Epithelial cell of esophagus (primary cell): ENCODE measurements around the gene PMEPA1.

ENCODE experiments used
- DNase-seq: peaks from one replicate; pipeline ENCODE4 v3.0.0; 2010; ENCODE audit warnings: low read depth
- H3K4me3 ChIP-seq: 2 replicates; pipeline ENCODE4 v1.5.1; 2011; ENCODE audit warnings: mild to moderate bottlenecking, low read length, control low read depth
- CTCF ChIP-seq: IDR thresholded peaks from 2 replicates; pipeline ENCODE4 v1.5.1; 2011; ENCODE audit warnings: low read depth, mild to moderate bottlenecking, low read length, control low read depth, inconsistent platforms; ENCODE audit not compliant: insufficient read depth; ENCODE audit errors: missing control alignments

The PMEPA1 gene

GRCh38 chr20:57716901-57717300 is 7.1 kb upstream of the PMEPA1 start:
- no peak for TF ChIP-seq CTCF
- no peak for DNase-seq
- no peak overlapping the region for H3K4me3 ChIP-seq

- no peak for TF ChIP-seq CTCF
- no peak overlapping the region for H3K4me3 ChIP-seq
- DNase-seq: peak; percentile 89
Observed at GRCh38 chr20:57716202-57716601, 6.4 kb upstream of the PMEPA1 start.

GRCh38 chr20:57715268-57715904 is 5.6 kb upstream of the PMEPA1 start:
- no peak overlapping the region for H3K4me3 ChIP-seq
- no peak for DNase-seq
- no peak for TF ChIP-seq CTCF

GRCh38 chr20:57714409-57715267 is 4.8 kb upstream of the PMEPA1 start:
- no peak overlapping the region for H3K4me3 ChIP-seq
- peak; percentile 80 for DNase-seq
- TF ChIP-seq CTCF: no peak

- H3K4me3 ChIP-seq: no peak overlapping the region
- no peak for TF ChIP-seq CTCF
- DNase-seq: no peak
Observed at GRCh38 chr20:57713951-57714350, 4.1 kb upstream of the PMEPA1 start.

GRCh38 chr20:57713505-57713903 is 3.7 kb upstream of the PMEPA1 start:
- TF ChIP-seq CTCF: no peak
- DNase-seq: peak; percentile 73
- no peak overlapping the region for H3K4me3 ChIP-seq
